HG03457 (cell line): ENCODE data around the gene ATP8A2.

Experiments used
- ATAC-seq: cut with Tn5 transposase; IDR thresholded peaks from one replicate; pipeline ENCODE4 v1.9.1; 2021; ENCODE audit warnings: moderate number of reproducible peaks; ENCODE audit not compliant: unreplicated experiment

ATP8A2 gene

GRCh38 chr13:25380741-25381324, 9.1 kb downstream of the ATP8A2 start:
- no peak for ATAC-seq

GRCh38 chr13:25384758-25385410, 13.1 kb downstream of the ATP8A2 start:
- no peak for ATAC-seq

GRCh38 chr13:25391932-25392331, 20.2 kb downstream of the ATP8A2 start:
- no peak for ATAC-seq

GRCh38 chr13:25394402-25395060, 22.8 kb downstream of the ATP8A2 start:
- no peak for ATAC-seq

GRCh38 chr13:25397763-25398162, 26.0 kb downstream of the ATP8A2 start:
- ATAC-seq, result no peak

GRCh38 chr13:25400925-25401324, 29.2 kb downstream of the ATP8A2 start:
- ATAC-seq, result no peak

GRCh38 chr13:25401958-25402357, 30.2 kb downstream of the ATP8A2 start:
- ATAC-seq, result no peak

- no peak for ATAC-seq
Observed at GRCh38 chr13:25406377-25406776, 34.6 kb downstream of the ATP8A2 start.

- ATAC-seq, result no peak
Observed at GRCh38 chr13:25409938-25410337, 38.2 kb downstream of the ATP8A2 start.

- ATAC-seq, result no peak
Observed at GRCh38 chr13:25415241-25415640, 43.5 kb downstream of the ATP8A2 start.

- no peak for ATAC-seq
Observed at GRCh38 chr13:25417535-25417934, 45.8 kb downstream of the ATP8A2 start.

GRCh38 chr13:25420161-25420560, 48.4 kb downstream of the ATP8A2 start:
- no peak for ATAC-seq

GRCh38 chr13:25421612-25422011, 49.8 kb downstream of the ATP8A2 start:
- ATAC-seq, result no peak

- ATAC-seq, result no peak
Observed at GRCh38 chr13:25422153-25422552, 50.4 kb downstream of the ATP8A2 start.

- no peak for ATAC-seq
Observed at GRCh38 chr13:25423831-25424230, 52.1 kb downstream of the ATP8A2 start.

- ATAC-seq, result no peak
Observed at GRCh38 chr13:25429466-25429865, 57.7 kb downstream of the ATP8A2 start.

GRCh38 chr13:25432691-25433090, 60.9 kb downstream of the ATP8A2 start:
- ATAC-seq, result no peak

- ATAC-seq, result no peak
Observed at GRCh38 chr13:25440061-25440460, 68.3 kb downstream of the ATP8A2 start.

- no peak for ATAC-seq
Observed at GRCh38 chr13:25446261-25446660, 74.5 kb downstream of the ATP8A2 start.

- ATAC-seq, result no peak
Observed at GRCh38 chr13:25447396-25447795, 75.6 kb downstream of the ATP8A2 start.

GRCh38 chr13:25453850-25454365, 82.1 kb downstream of the ATP8A2 start:
- ATAC-seq, result no peak

GRCh38 chr13:25455146-25455545, 83.4 kb downstream of the ATP8A2 start:
- no peak for ATAC-seq
